Hepatocyte (in vitro differentiated cells): Measurements from ENCODE around the gene FMNL2. TPM values are rescaled to one million over a fixed set of nuclear protein-coding genes. Genes with fewer than 3 reads are reported as not detected.
A peak's percentile ranks its signal among the peaks of the same experiment; 100 is the strongest.

Experiments used
- DNase-seq: peaks from one replicate; pipeline ENCODE4 v3.0.0-alpha.2; 2016; ENCODE audit warnings: low spot score
- H2AFZ ChIP-seq: fragments of 200-600 bp; sonication (generic); 2 replicates; pipeline ENCODE4 v1.6.0; 2016; ENCODE audit warnings: antibody characterized with exemption, mild to moderate bottlenecking
- H3K27ac ChIP-seq: fragments of 200-600 bp; sonication (generic); 2 replicates; pipeline ENCODE4 v1.5.1; 2016; ENCODE audit warnings: mild to moderate bottlenecking
- H3K27me3 ChIP-seq: fragments of 200-600 bp; sonication (generic); 2 replicates; pipeline ENCODE4 v1.6.1; 2016
- H3K36me3 ChIP-seq: fragments of 200-600 bp; sonication (generic); replicated peaks from 2 replicates; pipeline ENCODE4 v1.5.1; 2016; ENCODE audit warnings: low read depth; ENCODE audit not compliant: insufficient read depth
- H3K4me1 ChIP-seq: fragments of 200-600 bp; sonication (generic); 2 replicates; pipeline ENCODE4 v1.5.1; 2016; ENCODE audit warnings: mild to moderate bottlenecking, moderate library complexity; ENCODE audit not compliant: insufficient read depth
- H3K4me2 ChIP-seq: fragments of 200-600 bp; sonication (generic); 2 replicates; pipeline ENCODE4 v1.6.0; 2016
- H3K4me3 ChIP-seq: fragments of 200-600 bp; sonication (generic); 2 replicates; pipeline ENCODE4 v1.5.1; 2016; ENCODE audit warnings: mild to moderate bottlenecking
- H3K79me2 ChIP-seq: fragments of 200-600 bp; sonication (generic); 2 replicates; pipeline ENCODE4 v1.6.0; 2017; ENCODE audit warnings: mild to moderate bottlenecking
- H3K9me2 ChIP-seq: fragments of 200-600 bp; sonication (generic); replicated peaks from 2 replicates; pipeline ENCODE4 v1.6.0; 2017; ENCODE audit warnings: mild to moderate bottlenecking; ENCODE audit not compliant: insufficient read depth
- H3K9me3 ChIP-seq: fragments of 200-600 bp; sonication (generic); 2 replicates; pipeline ENCODE4 v1.5.1; 2016; ENCODE audit warnings: low read depth, mild to moderate bottlenecking
- H4K20me1 ChIP-seq: fragments of 200-600 bp; sonication (generic); 2 replicates; pipeline ENCODE4 v1.6.0; 2016; ENCODE audit warnings: mild to moderate bottlenecking; ENCODE audit not compliant: insufficient read depth, poor library complexity, severe bottlenecking
- CTCF ChIP-seq: fragments of 200-600 bp; sonication (generic); IDR thresholded peaks from 2 replicates; pipeline ENCODE4 v1.5.1; 2016; ENCODE audit warnings: antibody characterized with exemption, mild to moderate bottlenecking; ENCODE audit not compliant: poor library complexity
- EZH2 ChIP-seq: fragments of 200-600 bp; sonication (generic); IDR thresholded peaks from 2 replicates; pipeline ENCODE4 v1.6.1; 2016; ENCODE audit warnings: antibody characterized with exemption, mild to moderate bottlenecking, borderline replicate concordance
- EZH2phosphoT487 ChIP-seq: fragments of 200-600 bp; sonication (generic); IDR thresholded peaks from one replicate; pipeline ENCODE4 v1.6.1; 2018; ENCODE audit warnings: antibody characterized with exemption, mild to moderate bottlenecking, low read depth, moderate library complexity; ENCODE audit not compliant: unreplicated experiment, severe bottlenecking
- WGBS: methylation state at CpG from one replicate; pipeline ENCODE4 v1.1.6; 2016; ENCODE audit warnings: low lambda C conversion rate; ENCODE audit errors: missing lambda C conversion rate; 5-methylcytosine and 5-hydroxymethylcytosine counted together
- polyA plus RNA-seq: library from polyadenylated mRNA; unstranded; fragments of >200 nt; fragmentation: Nextera tagmentation; extraction: Ambion mirVana; gene quantifications from 2 replicates; pipeline ENCODE4 v1.2.1, GENCODE V29; 2016
- total RNA-seq: library from RNA; depleted of rRNA; stranded (reverse); fragments of >200 nt; gene quantifications from 2 replicates; pipeline ENCODE4 v1.2.3, GENCODE V29; 2014

FMNL2 gene
- total RNA-seq = 41.9 and 53.6 TPM in 2 replicates
- polyA plus RNA-seq = 10.3 and 11.7 TPM in 2 replicates

- Histone ChIP-seq H3K27me3 (no peaks in the 10 kb centered on the region), H2AFZ (peak within 1 kb of the TSS; percentile 54), H3K79me2 (peaks cover 46% of the 10 kb centered on the region), H3K4me1 (peaks cover 15% of the 10 kb centered on the region), H3K4me3 (peak within 1 kb of the TSS; percentile 82), H3K27ac (peak within 1 kb of the TSS; percentile 82), H4K20me1 (peaks cover 20% of the 10 kb centered on the region), H3K4me2 (peak within 1 kb of the TSS; percentile 75), H3K9me2 (no peaks in the 10 kb centered on the region), H3K36me3 (no peaks in the 10 kb centered on the region), H3K9me3 (no peaks in the 10 kb centered on the region)
- DNase-seq = peak; percentile 91
- TF ChIP-seq EZH2 (no peak), EZH2phosphoT487 (no peak), CTCF (peak; percentile 1)
- 2% methylated on average over 46 of the region's 85 CpGs for WGBS
These were observed at the start of gene FMNL2 for GRCh38 chr2:152335016-152335725. Gene FMNL2, plus strand, starts transcription at chr2:152335174.

GRCh38 chr2:152292991-152293390 lies 42.0 kb upstream of the FMNL2 start:
- Histone ChIP-seq H3K27ac (no peak overlapping the region), H4K20me1 (no peaks in the 10 kb centered on the region), H3K4me1 (no peaks in the 10 kb centered on the region), H2AFZ (no peak overlapping the region), H3K9me2 (no peaks in the 10 kb centered on the region), H3K4me3 (no peak overlapping the region), H3K9me3 (no peaks in the 10 kb centered on the region), H3K79me2 (no peaks in the 10 kb centered on the region), H3K4me2 (no peak overlapping the region), H3K36me3 (no peaks in the 10 kb centered on the region), H3K27me3 (no peaks in the 10 kb centered on the region)
- TF ChIP-seq EZH2 = no peak
- TF ChIP-seq CTCF = no peak
- TF ChIP-seq EZH2phosphoT487 = no peak
- no peak for DNase-seq

GRCh38 chr2:152297715-152298114 lies 37.3 kb upstream of the FMNL2 start:
- TF ChIP-seq CTCF (no peak), EZH2 (no peak), EZH2phosphoT487 (no peak)
- 94% methylated on average over 2 of the region's 2 CpGs for WGBS
- no peaks in the 10 kb centered on the region for H3K79me2 ChIP-seq
- no peaks in the 10 kb centered on the region for H3K36me3 ChIP-seq
- H3K4me3 ChIP-seq = no peak overlapping the region
- H3K9me3 ChIP-seq = no peaks in the 10 kb centered on the region
- no peak for DNase-seq
- H3K4me2 ChIP-seq = no peak overlapping the region
- H3K27me3 ChIP-seq = no peaks in the 10 kb centered on the region
- no peaks in the 10 kb centered on the region for H4K20me1 ChIP-seq
- no peak overlapping the region for H2AFZ ChIP-seq
- H3K27ac ChIP-seq = no peak overlapping the region
- no peaks in the 10 kb centered on the region for H3K9me2 ChIP-seq
- H3K4me1 ChIP-seq = no peaks in the 10 kb centered on the region
